GM19238 (cell line): Measurements from ENCODE around the gene EXT2.
A peak's percentile ranks its signal among the peaks of the same experiment; 100 is the strongest.

Source experiments
- DNase-seq: peaks from one replicate; pipeline ENCODE4 v3.0.0; 2011; ENCODE audit warnings: low spot score; ENCODE audit not compliant: insufficient read length

EXT2 gene

GRCh38 chr11:44085330-44085729, 10.1 kb upstream of the EXT2 start:
- no peak for DNase-seq

- no peak for DNase-seq
Observed at GRCh38 chr11:44088377-44088776, 7.1 kb upstream of the EXT2 start.

- no peak for DNase-seq
Observed at GRCh38 chr11:44088871-44089270, 6.6 kb upstream of the EXT2 start.

GRCh38 chr11:44090539-44090938, 4.9 kb upstream of the EXT2 start:
- DNase-seq = no peak

GRCh38 chr11:44094260-44094868, 1.1 kb upstream of the EXT2 start:
- peak; percentile 65 for DNase-seq

- DNase-seq = no peak
Observed at GRCh38 chr11:44096360-44097185, 1.1 kb downstream of the EXT2 start.

GRCh38 chr11:44097821-44098220, 2.3 kb downstream of the EXT2 start:
- DNase-seq = no peak

- no peak for DNase-seq
Observed at GRCh38 chr11:44101098-44101497, 5.6 kb downstream of the EXT2 start.

GRCh38 chr11:44104481-44105294, 9.2 kb downstream of the EXT2 start:
- no peak for DNase-seq

GRCh38 chr11:44108260-44108659, 12.8 kb downstream of the EXT2 start:
- DNase-seq = no peak

- peak; percentile 34 for DNase-seq
Observed at GRCh38 chr11:44110231-44110679, 14.8 kb downstream of the EXT2 start.

GRCh38 chr11:44112091-44112821, 16.8 kb downstream of the EXT2 start:
- no peak for DNase-seq

- DNase-seq = no peak
Observed at GRCh38 chr11:44113018-44113417, 17.5 kb downstream of the EXT2 start.

GRCh38 chr11:44113572-44113971, 18.1 kb downstream of the EXT2 start:
- DNase-seq = no peak

- no peak for DNase-seq
Observed at GRCh38 chr11:44116234-44116830, 20.9 kb downstream of the EXT2 start.

- DNase-seq = no peak
Observed at GRCh38 chr11:44120169-44120568, 24.7 kb downstream of the EXT2 start.

GRCh38 chr11:44125598-44125997, 30.1 kb downstream of the EXT2 start:
- DNase-seq = no peak

GRCh38 chr11:44126304-44126703, 30.8 kb downstream of the EXT2 start:
- no peak for DNase-seq

- no peak for DNase-seq
Observed at GRCh38 chr11:44127130-44127529, 31.7 kb downstream of the EXT2 start.

GRCh38 chr11:44128729-44129128, 33.3 kb downstream of the EXT2 start:
- no peak for DNase-seq

GRCh38 chr11:44130751-44131150, 35.3 kb downstream of the EXT2 start:
- DNase-seq = no peak
